Stimulated activated CD8-positive, alpha-beta memory T cell treated with anti-CD3 and anti-CD28 coated beads, Interleukin-12 subunit alpha, Interleukin-12 subunit beta, amount 100 ng/mL, for 4 hours (primary cell): ENCODE data around the gene FBXO44.

Experiments
- DNase-seq: peaks from one replicate; pipeline ENCODE4 v3.0.0-alpha.2; 2020; ENCODE audit warnings: low read depth

The FBXO44 gene

DNA sequence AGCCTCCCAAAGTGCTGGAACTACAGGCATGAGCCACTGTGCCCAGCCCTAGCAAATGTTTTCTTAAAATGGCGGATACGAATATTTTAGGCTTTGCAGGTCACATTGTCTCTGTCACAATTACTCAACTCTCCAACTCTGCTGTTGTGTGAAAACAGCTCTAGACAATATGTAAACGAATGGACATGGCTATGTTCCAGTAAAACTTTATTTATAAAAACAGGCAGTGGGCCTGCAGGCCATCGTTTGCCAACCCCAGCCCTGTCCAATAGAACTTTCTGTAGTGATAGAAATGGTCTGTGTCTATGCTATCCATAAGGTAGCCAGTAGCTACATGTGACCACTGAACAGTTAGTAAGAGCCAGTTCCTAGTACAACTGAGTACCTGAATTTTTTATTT, 5.1 kb downstream of the FBXO44 start:
- DNase-seq = no peak

DNA sequence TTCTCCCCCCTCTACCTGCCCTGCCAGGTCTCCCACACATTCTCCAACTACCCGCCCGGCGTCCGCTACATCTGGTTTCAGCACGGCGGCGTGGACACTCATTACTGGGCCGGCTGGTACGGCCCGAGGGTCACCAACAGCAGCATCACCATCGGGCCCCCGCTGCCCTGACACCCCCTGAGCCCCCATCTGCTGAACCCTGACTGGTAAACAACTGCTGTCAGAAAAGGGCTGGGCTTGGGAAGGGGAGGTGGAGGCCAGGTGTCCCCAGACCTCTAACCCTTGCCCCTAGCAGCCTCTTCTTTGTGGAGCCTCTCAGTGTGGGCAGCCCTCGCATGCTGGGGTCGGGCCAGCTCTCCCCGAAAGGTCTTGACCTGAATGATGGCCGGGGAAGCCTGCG, 6.4 kb downstream of the FBXO44 start:
- DNase-seq = no peak

DNA sequence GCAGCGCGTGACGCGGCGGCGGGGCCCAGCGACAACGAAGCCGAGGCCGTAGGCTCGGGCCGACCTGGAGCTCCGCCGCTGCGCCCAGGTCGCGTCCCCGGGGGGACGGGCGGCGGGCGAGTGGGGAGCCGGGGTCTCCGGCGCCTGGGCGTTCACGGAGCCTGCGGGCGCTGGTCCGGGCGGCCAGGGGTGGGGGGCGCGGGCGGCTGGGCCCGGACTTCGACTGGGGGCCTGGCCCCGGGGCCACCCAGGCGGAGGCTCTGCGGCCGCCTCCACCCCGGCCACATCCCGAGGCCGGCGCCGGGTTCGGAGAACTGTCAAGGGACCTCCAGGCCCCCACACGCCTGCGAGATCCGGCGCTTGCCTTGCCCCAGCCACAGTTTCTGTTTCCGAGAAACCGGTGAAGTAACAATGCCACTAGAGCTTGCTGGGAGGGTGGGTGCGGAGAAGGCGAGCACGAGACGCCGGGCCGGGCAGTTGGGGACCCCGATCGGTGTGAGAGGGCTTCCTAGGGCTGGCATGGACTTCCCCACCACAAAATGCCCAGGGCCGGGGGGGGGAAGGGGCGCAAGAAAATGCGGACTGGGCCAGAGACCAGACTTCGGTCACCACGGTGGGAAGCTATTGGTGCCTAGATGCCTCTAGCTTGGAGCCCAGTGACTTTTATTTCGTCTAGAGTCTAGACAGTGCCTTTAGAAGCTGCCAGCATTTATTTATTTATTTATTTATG, 9.8 kb downstream of the FBXO44 start:
- peak; percentile 55 for DNase-seq

DNA sequence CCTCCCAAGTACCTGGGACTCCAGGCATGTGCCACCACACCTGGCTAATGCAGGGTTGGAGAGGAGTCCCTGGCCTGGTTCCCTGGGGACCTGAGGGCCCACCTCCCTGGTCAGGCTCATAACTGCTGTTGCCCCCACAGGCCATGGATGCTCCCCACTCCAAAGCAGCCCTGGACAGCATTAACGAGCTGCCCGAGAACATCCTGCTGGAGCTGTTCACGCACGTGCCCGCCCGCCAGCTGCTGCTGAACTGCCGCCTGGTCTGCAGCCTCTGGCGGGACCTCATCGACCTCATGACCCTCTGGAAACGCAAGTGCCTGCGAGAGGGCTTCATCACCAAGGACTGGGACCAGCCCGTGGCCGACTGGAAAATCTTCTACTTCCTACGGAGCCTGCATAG, 13.8 kb downstream of the FBXO44 start:
- no peak for DNase-seq

DNA sequence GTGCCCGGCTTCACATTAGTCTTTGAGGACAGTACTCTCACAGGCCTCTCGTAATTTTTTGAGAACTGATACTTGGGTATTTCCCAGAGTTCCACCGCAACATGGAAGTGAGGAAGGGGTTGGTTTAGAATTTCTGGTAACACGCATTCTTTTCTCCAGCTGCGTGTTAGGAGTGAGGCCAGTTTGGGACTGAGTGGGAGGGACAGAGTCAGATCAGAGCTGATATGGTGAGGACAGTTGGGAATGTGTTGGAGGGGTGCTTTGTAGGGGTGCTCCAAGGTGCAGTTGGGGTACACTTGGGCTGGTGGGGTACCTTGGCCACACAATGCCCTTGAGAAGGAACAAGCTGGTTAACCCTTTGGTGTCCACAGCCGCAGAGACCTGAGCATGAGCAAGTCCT, 16.1 kb downstream of the FBXO44 start:
- no peak for DNase-seq

DNA sequence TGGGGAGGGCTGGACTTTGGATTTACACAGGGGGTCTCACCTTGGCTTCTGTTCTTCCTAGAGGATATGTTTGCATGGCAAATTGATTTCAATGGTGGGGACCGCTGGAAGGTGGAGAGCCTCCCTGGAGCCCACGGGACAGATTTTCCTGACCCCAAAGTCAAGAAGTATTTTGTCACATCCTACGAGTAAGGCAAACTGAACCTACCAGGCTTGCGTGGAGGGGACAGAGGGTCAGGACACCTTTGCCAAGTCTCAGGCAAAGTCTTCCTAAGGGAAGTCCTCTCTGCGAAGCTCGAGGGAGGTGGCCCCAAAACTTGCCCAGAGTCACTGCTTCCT, 16.5 kb downstream of the FBXO44 start:
- DNase-seq = no peak

DNA sequence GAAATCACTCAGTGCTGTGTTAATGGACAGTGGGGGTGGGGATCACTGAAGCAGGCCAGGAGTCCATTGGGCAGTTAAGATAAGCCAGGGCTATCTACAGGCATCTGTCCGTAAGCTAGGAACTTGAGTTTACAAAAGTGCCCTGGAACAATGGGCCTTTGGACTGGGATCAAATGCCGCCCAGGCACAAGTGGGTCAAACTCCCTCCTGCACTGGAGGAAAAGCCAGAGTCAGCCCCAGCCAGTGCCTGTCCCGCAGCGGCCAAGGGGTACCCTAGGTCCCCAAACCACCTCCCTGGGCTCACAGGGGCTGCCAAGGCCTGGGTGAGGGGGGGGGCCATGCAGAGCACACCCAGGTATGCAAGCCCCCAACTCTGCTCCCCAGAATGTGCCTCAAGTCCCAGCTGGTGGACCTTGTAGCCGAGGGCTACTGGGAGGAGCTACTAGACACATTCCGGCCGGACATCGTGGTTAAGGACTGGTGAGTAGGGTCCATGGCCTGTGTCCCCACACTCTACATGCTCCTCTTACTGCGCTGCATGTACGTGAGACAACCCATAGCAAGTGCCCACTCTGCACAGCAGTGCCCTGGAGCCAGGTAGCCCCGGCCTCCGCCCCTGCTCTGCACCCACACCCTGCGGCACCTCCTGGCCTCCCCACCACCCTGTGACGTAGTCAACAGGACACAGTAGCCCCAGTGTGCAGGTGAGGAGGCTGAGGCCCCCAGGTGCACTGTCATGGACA, 17.0 kb downstream of the FBXO44 start:
- no peak for DNase-seq

DNA sequence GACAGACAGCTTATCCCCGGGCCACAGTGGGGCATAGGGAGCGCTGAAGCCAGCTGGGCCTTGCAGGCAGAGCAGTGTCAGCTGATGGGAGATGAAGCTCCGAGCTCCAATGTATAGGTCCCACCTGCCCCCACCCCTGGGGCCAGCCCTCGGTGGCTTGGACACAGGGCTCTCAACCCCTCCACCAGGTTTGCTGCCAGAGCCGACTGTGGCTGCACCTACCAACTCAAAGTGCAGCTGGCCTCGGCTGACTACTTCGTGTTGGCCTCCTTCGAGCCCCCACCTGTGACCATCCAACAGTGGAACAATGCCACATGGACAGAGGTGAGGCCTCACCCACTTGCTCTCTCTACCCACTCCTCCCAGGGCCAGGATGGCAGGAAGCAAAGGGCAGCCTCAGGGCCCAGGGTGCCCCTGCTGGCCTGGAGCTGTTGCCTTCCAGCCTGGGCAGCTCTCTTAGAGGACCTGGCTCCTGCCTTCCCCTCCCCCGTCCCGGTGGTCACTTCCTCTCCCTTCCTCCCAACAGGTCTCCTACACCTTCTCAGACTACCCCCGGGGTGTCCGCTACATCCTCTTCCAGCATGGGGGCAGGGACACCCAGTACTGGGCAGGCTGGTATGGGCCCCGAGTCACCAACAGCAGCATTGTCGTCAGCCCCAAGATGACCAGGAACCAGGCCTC, 18.6 kb downstream of the FBXO44 start:
- no peak for DNase-seq

DNA sequence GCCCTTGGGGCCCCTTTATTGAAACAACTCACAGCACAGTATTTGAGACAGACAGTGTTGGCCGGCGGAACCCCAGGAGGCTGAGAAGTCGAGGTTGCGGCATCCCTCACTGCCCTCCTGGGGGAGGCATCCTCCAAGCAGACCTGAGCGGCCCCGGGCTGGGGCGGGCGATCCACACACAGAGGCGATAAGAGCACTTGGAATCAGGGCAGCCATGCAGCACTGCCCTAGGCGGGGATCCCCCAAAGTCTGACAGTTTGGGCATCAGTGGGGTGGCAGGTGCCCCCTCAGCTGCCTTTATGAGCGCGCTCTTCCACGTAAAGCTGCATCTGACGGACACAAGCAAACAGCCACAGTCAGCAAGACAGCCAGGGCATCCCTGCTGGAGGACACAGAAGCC, 19.8 kb downstream of the FBXO44 start:
- no peak for DNase-seq

DNA sequence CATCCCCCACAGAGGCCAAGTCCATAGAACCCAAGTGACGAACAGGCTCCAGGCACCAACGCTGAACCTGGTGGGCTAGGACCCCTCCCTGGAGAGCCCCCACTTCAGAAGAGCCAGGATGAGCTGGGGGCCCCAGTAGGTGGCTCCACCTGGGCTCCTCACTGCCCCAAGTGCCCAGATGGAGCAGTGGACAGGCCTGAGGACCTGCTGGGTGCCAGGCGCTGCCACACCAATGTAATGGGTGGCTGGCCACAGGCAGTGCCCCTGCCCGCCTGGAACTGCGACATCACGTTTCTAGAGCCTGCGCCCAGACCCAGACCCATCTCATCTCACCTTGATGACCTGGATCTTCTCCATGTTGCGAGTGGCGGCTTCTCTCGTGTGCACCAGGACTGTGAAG, 20.6 kb downstream of the FBXO44 start:
- DNase-seq = no peak

DNA sequence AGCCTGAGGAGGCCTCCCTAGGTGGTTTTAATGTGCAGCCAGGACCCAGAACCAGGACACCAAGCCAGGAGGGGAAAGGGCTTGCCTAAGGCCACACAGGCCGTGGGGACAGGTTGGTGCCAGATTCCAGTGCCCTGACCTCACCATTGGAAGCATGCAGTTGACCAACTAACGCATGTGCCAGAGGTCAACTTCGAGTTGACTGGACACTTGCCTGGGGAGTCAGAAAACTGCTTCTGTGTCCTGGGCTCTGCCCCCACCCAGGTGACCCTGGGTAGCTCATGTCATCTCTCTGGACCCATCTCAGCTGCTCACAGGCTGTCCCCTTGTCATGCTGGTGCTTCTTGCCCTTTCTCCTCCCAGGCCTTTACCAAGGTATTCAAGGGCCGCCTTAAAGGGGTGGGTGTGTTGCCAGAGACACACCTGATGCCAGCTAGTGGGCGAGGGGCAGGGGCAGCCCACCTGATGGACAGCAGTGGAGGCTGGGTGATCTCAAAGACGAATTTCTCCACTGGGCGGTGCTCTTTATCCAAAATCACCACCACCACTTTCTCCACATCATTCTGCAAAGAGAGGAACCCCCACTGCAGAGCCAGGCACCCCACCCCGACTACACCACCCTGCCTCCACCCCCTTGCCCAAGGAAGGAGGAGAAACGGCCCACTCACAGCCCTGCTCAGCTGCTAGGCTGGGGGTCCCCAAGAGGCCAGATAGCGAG, 21.9 kb downstream of the FBXO44 start:
- DNase-seq = no peak

DNA sequence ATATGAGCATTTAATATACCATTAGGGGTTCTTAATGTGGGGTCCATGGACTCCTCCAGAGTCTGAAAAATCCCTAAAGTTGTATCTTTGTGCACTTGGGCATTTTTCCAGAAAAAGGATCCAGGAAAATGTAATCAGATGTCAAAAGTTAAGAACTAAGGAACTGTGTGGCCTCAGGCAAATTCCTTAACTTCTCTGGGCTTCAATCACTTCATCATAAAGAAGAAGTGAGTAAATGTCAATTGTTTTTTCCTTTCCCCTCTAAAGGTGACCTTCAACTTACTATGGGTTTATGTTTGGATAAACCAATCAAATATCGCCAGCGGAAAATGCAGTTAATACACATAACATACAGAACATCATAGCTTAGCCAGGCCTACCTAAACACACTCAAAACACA, 23.8 kb downstream of the FBXO44 start:
- no peak for DNase-seq

DNA sequence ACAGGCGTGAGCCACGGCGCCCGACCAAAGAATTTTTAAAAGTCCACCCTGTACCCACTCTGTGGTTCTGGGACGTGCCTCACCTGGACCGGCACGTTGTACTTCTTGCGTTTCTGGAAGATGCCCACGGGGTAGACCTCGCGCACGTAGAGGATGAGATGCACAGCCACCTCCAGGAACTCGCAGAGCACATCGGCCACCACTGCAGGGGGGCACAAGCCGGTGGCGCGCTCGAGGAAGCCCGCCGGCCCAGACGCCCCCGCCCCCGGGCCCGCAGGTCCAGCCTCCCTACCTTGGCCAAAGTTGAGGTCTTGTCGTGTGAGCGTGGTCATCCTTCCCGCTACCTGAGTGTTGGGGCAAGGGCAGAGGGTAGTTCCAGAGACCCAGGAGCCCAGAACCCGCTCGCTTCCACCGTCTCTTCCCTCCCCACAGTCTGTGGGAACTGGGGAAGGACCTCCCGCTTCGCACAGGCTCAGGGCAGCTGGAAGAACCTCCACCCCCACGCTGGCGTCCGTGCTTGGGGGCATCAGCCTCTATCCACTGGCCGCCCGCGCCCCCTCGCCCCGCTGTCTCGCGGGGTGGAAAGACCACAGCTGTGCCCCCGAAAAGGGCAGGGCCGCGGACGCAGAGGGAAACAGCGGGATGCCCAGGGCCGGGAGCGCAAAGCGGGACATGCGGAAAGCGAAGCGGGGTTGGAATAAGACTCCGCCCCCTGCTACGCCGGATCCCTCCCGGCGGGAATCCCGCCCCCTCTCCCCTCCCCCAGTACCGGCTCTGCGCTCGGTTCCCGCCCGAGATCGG, 25.8 kb downstream of the FBXO44 start:
- DNase-seq = no peak

DNA sequence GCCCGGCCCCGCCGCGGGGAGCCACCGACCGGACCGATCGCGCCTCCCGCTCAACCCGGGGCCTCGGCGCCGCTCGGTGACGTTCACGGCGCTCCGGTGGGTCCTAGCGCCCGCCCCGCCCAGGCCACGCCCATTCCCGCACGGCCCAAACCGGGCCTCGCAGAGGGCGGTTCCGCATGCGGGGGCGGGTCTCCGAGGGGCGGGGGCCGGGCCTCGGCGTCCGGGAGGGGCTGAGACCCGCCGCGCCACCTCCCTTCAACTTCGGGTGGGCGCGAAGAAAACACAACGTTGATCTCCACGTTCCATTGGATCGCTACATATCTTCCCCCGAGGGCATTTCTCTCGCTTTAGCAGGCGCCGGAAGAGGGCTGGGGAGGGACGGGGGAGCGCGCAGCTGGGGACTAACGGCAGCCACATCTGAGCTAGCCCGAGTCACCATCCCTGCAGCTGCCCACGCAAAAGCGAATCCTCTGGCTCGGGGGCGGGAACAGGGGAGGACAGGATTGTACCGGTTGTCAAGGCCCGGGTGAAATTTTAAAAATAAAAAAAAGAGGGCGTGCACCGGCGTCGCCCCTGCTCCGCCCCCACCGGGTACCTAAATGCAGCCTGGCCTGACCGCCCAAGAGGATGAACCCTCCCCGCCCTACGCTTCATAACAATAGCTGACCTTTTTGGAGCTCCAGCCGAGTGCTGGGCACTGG, 26.5 kb downstream of the FBXO44 start, which contains the start of gene MAD2L2:
Gene MAD2L2 (minus strand): TSS at position 78 of the 701 bp plus-strand sequence. CDS start 547 bp downstream, outside the sequence.
- peak; percentile 86 for DNase-seq

DNA sequence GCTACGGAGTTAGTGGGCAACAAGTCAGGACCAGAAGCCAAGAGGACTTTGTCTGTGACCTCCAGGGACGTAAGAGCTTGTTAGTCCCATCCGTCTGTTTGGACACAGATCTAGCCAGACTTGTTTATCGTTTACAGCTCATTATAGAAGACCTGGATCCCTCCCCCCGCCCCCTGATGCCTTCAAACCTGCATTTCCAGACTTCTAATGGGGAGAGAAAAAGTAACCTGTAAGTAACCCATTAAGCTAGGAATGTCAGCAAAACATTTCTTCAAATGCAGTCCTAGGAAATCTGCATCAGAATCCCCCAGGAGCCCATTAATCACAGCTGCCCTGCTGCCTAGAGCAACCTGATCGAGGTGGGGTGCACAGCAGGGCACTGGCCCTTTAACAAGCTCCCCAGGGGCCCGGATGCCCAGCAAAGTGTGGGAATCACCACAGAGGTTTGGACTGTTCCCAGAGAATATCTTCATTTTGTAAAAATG, 27.7 kb downstream of the FBXO44 start:
- no peak for DNase-seq

DNA sequence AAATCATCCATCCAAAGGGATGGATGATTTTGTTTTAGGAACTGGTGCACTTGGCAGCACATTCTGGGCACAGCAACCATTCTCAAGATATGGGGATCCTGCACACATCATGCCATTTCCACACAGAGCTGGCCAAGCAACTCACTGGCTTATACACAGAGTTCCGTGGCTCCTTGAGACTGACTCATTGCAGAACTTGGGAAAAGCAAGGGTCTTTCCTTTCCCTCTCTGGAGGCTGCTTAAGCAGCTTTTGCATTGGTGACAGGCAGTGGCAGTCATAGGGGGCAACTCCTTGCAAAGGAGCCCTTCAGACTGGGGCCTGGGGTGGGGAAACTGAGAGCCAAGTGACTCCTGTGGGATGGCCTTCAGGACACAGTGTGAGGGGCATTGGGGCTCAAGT, 28.1 kb downstream of the FBXO44 start:
- no peak for DNase-seq

DNA sequence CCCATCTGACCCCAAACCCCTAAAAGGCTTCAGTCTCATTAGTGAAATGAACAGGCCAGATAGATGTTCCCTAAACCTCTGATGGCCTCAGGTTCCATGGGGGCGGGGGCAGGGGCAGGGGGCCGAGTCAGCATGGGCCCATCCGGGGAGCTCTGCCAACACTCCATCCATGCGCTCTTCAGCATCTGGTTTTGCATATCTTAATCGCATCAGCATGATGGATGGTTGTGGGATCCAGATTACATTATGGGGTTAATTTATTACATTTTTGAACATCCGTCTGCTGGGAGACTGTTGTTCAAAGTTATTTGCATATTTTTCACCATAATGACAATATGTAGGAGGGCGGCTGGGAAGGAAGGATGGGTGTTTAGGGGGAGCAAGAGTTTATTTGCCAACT, 29.4 kb downstream of the FBXO44 start:
- no peak for DNase-seq

DNA sequence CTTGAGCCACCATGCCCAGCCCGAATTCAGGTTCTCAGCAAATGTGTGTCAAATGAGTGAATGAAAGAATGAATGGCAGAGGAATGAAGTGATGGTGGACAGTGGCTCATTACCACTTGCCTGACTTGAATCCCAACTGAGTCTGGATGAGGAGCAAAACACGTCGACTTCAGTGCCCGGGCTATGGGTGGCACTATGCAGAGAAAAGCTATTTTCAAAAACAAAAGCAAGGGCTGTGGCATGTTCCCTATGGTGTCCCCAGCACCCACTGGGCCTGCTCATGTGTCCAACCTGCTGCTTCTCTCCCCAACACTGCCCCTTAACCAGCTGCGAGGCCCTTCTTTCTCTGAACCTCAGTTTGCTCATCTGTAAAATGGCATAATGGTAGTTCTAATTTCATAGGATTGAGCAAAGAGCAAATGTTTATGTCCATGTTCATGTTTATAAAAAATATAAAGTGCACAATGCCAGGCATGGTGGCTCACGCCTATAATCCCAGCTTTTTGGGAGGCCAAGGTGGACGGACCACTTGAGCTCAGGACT, 30.6 kb downstream of the FBXO44 start:
- no peak for DNase-seq

DNA sequence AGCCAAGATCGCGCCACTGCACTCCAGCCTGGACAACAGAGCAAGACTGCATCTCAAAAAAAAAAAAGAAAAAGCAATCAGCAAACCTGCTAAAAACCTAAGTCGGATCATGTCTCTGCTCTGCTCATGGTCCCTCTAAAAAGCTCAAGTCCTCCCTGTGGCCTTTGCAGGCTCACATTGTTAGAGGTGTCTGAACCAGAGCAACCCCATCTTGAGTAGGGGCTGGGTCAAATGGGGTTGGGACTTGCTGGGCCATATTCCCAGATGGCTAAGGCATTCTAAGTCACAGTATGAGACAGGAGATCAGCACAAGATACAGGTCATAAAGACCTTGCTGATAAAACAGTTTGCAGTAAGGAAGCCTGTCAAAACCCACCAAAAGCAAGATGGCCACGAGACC, 33.8 kb downstream of the FBXO44 start:
- DNase-seq = no peak
